Activated CD8-positive, alpha-beta memory T cell treated with anti-CD3 and anti-CD28 coated beads for 36 hours (primary cell): Measurements from ENCODE around the gene TMEM81. TPM values are rescaled to one million over a fixed set of nuclear protein-coding genes. Genes with fewer than 3 reads are reported as not detected.

Experiments
- CTCF ChIA-PET: fragments of 350-600 bp; sonication (Branson Sonifier 250); formaldehyde crosslinking; loops from one replicate; lab custom pipeline; 2021; ENCODE audit warnings: antibody characterized with exemption; lab: Charles Lee
- POLR2A ChIA-PET: fragments of 350-600 bp; sonication (Branson Sonifier 250); formaldehyde crosslinking; loops from one replicate; lab custom pipeline; 2021; ENCODE audit warnings: antibody characterized with exemption; lab: Charles Lee
- total RNA-seq, 2 experiments: library from RNA; stranded (reverse); gene quantifications; one replicate each; pipeline ENCODE4 v1.2.3, GENCODE V29; 2021

Gene TMEM81
- total RNA-seq, 2 experiments from 2014 or later = 2.6 to 3.4 TPM

DNA sequence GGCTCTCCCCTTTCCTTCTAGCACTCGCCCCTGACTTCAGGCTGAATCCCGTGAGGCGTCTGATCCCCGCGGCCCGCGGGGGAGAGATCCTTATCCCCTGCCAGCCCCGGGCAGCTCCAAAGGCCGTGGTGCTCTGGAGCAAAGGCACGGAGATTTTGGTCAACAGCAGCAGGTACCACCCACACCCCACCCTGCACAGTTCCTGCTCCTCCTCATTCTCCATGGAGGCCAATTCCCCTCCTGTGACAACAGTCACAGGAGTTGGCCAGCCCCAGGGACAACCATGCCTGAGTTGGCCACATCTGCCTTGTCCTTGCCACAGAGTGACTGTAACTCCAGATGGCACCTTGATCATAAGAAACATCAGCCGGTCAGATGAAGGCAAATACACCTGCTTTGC, 20.0 kb downstream of the TMEM81 start:
- ChIA-PET CTCF (no interaction called here), POLR2A (no interaction called here)

DNA sequence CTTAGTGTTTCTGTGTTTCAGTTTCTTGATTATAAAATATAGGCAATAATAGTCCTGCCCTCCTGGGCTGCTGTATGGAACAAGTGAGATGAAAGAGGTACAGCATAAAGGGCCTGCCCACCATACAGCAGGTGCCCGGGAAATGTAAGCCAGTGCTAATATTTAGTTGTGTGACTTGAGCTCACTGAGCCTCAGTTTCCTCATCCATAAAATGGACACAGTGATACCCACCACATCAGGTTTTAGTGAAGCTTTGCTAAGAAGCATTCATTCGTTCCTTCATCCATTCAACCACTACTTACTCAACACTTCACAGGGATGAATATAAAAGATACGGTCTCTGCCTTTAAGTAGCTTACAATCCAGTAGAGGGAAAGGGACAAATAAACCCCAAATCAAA, 21.4 kb downstream of the TMEM81 start:
- ChIA-PET POLR2A (no interaction called here), CTCF (interaction anchor here (1.4 to 3.2 kb wide), 4 partner anchors 14 to 193 kb away, joined by 5 to 26 read pairs (median 15); no protein-coding TSS in a partner anchor)

DNA sequence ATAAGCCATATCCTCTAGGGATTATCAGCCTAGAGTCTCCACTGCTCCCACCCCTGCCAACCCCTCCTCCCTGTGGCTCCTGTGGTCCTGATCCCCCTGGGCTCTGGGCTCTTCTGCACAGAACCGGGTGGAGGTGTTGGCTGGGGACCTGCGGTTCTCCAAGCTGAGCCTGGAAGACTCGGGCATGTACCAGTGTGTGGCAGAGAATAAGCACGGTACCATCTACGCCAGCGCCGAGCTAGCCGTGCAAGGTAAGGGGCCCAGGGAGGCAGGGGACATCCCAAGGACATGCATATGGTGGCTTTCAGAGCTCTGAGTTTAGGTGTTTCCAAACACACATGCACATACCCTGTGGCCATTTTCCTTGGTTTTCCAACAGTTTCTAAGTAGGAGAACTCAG, 21.9 kb downstream of the TMEM81 start:
- ChIA-PET POLR2A (no interaction called here), CTCF (interaction anchor here (0.9 to 3.2 kb wide), 7 partner anchors 10 to 271 kb away, joined by 3 to 26 read pairs (median 5); no protein-coding TSS in a partner anchor)

DNA sequence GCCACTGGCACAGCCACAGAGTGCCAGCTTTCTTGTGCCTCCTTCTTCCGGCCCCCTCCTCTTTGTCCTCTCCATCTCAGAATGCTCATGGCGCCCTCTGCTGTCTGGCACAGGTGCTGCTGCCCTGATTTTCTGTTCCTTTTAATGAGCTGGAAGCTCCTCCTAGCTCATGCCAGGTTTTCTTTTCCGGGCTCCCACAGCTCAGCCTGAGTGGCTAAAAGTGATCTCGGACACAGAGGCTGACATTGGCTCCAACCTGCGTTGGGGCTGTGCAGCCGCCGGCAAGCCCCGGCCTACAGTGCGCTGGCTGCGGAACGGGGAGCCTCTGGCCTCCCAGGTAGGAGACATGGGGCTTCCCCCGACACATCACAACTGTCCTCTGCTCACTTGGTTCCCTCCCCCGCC, 22.6 kb downstream of the TMEM81 start:
- ChIA-PET CTCF (interaction anchor here (0.6 to 3.2 kb wide), 21 partner anchors 9 to 1270 kb away, joined by 3 to 26 read pairs (median 3); partner anchors contain the start of gene TMEM81), POLR2A (no interaction called here)

DNA sequence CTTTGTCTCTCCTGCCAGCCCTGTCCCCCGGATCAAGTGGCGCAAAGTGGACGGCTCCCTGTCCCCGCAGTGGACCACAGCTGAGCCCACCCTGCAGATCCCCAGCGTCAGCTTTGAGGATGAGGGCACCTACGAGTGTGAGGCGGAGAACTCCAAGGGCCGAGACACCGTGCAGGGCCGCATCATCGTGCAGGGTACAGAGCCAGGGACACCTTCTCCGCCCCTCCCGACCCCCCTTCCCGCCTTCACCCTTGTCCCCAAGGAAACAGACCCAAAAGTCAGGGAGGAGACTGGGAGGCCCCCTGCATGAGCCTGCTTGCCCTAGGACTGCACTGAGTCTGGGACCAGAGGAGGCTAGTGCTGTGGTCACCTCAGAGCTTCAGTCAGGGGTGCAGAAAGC, 23.0 kb downstream of the TMEM81 start:
- ChIA-PET POLR2A (no interaction called here), CTCF (interaction anchor here (0.7 to 3.2 kb wide), 18 partner anchors 9 to 195 kb away, joined by 3 to 26 read pairs (median 3); partner anchors contain the start of gene TMEM81)

DNA sequence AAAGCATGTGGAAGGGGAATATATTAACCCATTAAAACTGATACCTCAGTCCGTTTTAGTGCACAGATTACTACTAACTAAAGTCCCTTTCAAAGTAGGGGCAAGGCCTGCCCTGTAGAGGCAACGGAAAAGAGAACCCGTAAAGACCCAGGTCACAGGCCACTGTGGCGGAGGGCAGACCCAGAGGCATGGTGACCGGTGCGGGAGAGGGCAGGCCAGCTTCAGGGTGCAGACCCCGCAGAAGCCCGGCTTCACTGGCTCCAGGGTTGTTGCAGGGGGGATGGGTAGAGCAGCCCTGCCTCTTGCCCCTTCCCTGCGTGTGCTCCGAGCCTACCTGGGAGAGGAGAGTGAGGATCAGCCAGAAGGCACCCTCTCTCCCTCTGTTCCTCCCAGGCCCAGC, 23.5 kb downstream of the TMEM81 start:
- ChIA-PET POLR2A (no interaction called here), CTCF (interaction anchor here (0.7 to 3.2 kb wide), 4 partner anchors 10 to 196 kb away, joined by 3 to 26 read pairs (median 14); no protein-coding TSS in a partner anchor)

DNA sequence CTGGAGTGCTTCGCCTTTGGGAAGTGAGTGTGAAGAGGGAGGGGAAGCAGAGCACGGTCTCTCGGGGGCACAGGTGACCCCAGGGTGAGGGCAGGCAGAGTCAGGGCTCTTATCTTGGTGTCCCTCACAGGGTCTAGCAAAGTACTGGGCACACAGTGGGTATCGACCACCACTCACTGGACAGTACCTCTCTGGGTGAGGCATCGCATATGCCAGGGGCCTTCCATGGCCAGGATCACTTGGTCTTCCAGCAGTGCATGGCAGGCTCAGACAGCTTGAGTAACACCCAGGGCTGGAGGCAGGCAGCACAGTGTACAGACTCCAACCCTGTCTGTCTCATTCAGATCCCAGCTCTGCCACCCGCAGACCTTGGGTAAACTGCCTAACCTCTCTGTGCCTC, 24.6 kb downstream of the TMEM81 start:
- POLR2A ChIA-PET = no interaction called here
- CTCF ChIA-PET = no interaction called here

DNA sequence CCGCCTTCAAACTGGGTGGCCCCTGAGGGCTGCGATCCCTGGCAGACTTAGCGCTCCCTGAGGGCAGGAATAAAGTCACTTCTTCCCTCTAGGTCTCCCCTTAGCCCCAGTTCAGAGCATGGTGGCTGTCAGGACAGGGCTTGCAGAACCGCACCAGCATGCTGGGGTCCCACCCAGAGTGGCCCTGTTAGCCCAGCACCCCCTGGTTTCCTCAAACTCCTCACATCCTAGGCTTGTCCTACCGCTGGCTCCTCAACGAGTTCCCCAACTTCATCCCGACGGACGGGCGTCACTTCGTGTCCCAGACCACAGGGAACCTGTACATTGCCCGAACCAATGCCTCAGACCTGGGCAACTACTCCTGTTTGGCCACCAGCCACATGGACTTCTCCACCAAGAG, 25.4 kb downstream of the TMEM81 start:
- ChIA-PET CTCF (no interaction called here), POLR2A (no interaction called here)

DNA sequence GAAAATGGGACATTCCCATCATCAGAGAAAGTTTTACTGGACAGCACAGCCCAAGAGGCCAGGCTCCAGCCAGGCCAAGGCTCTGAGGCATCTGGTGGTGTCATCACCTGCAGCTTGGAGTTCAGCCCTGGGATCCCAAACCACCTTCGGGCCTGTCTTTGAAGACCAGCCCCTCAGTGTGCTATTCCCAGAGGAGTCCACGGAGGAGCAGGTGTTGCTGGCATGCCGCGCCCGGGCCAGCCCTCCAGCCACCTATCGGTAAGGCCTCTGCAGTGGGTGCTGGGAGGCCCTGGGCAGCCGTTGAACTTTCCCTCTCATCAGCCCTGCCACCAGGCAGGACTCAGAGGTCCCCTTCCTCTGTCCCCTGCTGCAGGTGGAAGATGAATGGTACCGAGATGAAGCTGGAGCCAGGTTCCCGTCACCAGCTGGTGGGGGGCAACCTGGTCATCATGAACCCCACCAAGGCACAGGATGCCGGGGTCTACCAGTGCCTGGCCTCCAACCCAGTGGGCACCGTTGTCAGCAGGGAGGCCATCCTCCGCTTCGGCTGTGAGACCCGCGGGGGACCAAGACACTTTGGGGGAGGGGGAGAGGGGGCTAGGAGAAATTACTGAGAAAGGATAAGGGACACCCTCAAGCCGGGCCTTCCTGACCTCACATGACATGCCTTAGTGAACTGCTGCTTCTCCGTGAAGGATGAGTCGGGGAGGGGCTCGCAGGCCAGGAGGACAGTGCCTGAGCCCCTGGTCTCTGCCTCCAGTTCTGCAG, 26.3 kb downstream of the TMEM81 start:
- POLR2A ChIA-PET = no interaction called here
- CTCF ChIA-PET = no interaction called here

DNA sequence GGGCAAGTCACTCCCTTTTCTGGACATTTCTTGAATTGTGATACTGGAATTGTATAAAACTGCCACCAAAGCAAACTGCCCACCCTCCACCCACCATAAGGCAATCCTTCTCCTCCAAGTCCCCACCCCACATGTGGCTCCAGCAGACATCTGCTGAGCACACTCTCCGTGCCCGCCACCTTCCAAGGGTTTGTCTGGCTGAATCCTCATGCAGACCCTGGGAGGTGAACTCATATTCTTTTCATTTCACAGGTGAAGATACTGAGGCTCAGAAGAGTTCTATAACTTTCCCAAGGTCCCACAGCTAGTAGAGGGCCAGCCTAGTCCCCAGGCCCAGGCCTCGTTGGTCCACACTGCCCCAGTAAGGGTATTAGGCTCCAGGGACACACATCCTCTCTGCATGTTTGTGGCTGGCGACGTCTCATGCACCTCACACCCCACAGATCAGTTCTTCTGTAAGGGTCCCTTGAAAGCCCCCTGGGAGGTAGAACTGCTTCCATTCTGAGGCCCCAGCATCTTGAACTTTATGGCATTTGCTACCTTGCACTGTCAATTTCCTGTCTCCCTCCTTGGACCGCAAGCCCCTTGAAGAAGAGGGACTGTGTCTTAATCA, 27.2 kb downstream of the TMEM81 start:
- ChIA-PET CTCF (no interaction called here), POLR2A (no interaction called here)

DNA sequence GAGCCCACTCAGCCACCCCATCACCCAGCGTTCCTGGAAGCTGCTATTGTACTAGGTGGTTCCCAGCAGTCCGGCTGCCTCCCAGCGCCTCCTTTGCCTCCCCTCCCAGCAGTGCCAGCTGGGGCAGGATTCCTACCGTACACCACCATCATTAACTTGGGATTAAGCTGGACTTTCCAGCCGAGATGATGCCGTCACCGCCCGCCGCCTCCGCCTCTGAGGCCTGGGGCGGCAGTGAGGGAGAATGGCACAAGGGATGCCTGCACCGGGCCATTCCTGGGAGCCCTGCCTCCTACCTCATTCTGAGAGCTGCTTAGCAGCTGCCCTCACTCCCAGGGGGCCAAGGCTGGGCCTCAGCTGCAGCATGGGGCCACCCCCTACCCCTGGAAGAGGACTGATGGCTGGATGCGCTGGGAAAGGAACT, 28.1 kb downstream of the TMEM81 start:
- POLR2A ChIA-PET = no interaction called here
- CTCF ChIA-PET = no interaction called here

DNA sequence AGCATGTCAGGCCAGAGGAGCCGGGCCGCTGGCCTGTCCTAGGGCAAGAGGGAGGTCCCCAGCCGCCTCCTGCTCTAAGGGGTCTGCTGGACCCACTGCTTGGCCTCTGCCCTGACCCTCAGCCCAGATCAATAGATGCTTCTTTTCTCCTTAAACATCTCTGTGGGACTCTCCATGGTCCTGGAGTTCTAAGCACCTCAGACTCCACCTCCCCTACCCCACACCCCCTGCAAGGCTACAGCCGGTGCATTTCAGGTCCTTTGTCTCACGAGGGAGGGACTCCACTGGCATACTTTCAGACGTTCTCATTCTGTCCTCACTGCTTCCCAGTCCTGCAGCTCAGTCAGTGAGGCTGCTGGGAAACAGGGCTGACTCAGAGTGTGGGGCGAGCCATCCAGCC, 30.2 kb downstream of the TMEM81 start:
- ChIA-PET CTCF (no interaction called here), POLR2A (no interaction called here)

DNA sequence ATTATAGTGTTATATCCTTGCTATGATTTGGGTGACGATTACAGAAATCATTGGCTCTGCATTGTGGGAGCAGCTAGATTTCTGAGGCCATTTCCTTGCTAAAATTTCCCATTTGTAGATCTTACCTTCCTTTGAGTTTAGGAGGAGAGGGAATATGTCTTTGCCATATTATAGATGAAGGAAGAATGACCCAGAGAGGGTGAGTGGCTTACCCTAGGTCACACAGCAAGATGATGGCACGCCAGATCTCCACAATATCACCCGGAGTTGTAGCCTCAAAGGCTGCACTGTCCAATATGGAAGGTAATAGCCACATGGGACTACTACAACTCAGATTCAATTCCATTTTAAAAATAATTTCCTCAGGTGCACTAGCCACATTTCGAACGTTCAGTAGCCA, 31.0 kb downstream of the TMEM81 start:
- ChIA-PET CTCF (interaction anchor here (1.7 kb wide), 1 partner anchor 8 kb away, joined by 8 read pairs; no protein-coding TSS in a partner anchor), POLR2A (no interaction called here)

DNA sequence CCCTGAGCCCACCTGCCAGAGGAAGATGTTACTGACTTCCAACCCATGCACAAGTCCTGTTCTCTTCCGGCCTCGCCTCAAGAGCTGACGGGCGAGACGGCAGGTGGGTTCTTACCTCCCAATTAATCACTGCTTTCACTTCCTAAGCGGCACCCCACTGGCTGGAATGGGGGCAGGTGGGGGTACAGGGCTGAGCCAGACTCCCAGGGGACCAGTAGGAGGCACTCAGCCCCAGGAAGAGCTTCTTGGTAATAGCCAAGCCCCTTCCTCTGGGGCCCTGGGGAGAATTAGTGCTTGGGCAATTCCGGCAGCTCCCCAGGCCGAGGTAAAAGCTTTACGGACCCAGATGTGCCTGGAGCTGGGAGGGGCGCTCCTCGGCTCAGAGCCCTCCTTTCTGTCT, 31.6 kb downstream of the TMEM81 start:
- POLR2A ChIA-PET = no interaction called here
- CTCF ChIA-PET = interaction anchor here (1.7 kb wide), 1 partner anchor 9 kb away, joined by 8 read pairs; no protein-coding TSS in a partner anchor

DNA sequence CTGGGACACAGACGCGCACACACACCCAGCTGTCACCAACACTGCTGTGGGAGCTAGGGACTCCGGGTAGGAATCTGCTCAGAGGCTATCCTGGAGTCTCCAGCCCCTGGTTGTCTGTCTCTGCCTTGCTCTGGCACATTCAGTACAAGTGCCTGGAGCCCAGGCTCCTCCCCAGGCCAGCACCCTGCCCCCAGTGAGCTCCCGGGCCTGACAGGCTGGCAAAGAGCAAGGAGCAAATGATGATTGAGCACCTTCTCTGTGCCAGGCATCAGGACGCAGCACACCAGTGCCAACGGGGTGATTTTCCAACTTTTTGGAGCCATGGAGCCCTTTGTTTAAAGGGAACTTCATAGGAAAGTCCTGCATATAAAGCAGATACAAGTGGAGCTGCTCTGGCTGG, 34.8 kb downstream of the TMEM81 start:
- CTCF ChIA-PET = interaction anchor here (2.1 kb wide), 1 partner anchor 13 kb away, joined by 5 read pairs; no protein-coding TSS in a partner anchor
- POLR2A ChIA-PET = no interaction called here

DNA sequence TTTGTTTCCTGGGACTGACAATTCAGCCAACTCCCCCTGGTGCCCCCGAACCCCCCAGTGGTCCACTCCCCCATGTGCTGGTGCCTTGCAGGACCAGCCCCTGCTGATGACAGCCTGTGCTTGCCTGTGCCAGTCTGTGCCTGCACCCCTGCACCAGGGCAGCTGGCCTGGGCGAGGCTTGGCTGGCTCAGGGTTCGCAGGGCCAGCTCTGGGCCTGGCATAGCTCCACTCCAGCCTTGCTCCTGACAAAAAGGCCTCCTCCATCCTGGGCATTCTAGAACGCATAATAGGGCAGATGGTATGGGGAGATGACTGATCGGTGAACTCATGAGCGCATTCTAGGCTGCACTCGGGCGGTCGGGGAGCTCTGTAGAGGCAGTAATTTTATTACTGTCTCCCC, 35.9 kb downstream of the TMEM81 start:
- CTCF ChIA-PET = interaction anchor here (0.7 to 2.1 kb wide), 2 partner anchors 15 to 205 kb away, joined by 3 to 5 read pairs; no protein-coding TSS in a partner anchor
- POLR2A ChIA-PET = no interaction called here

DNA sequence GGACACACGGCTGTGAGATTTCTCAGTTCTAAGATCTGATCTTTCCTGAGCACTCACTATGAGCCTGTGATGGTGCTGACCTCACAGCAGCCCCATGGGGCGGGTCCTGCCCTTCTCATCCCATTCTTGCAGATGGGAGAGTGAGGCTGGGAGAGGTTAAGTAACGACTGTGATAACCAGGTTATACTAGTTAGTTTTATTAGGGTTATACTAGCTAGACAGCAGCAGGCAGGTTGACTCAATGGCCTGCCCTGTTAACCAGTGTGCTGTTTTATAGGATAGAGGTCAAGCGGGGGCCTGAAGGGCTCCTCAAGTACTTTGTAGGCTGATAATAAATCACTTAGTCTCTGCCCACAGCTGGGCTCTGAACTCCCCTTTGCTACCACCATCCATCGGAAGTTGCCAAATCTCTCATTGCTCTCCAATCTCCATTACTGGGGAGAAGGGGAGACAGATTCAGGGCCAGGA, 36.5 kb downstream of the TMEM81 start:
- ChIA-PET CTCF (interaction anchor here (2.1 kb wide), 1 partner anchor 15 kb away, joined by 5 read pairs; no protein-coding TSS in a partner anchor), POLR2A (no interaction called here)

DNA sequence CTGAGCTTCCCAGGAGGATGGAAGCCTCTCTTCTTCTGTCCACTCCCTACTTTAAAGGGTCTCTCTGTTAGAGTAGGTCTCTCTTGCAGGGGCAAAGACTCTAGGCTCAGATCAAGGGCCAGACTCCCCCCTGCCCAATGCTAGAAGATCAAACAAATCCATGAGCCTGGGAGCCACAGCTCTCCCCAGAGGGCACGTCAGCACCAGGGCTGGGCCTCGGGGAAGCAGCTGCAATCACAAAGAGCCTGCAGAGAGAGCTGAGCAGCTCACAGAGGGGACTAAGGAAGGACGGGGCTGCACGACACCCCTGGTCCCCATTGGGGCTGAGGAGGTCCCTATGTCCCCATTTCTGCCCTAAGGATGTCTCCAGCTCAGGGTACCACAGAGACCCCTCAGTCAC, 37.4 kb downstream of the TMEM81 start:
- CTCF ChIA-PET = no interaction called here
- POLR2A ChIA-PET = no interaction called here

DNA sequence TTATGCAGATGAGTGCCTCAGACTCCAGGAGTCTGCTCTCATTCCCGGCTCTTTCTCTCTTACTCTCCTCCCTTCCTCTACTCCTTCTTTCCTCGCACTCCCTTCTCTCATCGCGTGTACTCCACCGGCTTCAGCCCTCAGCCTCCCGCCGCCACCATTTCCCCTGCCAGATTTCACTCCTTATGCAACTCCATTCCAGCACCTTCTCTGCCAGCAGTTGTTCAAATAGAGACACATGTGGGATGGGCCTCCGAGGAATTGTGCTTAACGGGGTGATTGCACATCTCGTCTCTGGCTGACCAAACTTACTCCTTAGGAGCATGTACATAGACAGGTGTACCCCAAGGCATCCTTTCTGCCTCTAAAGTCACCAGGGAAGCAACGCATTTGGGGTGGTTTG, 39.1 kb downstream of the TMEM81 start:
- ChIA-PET POLR2A (no interaction called here), CTCF (no interaction called here)

DNA sequence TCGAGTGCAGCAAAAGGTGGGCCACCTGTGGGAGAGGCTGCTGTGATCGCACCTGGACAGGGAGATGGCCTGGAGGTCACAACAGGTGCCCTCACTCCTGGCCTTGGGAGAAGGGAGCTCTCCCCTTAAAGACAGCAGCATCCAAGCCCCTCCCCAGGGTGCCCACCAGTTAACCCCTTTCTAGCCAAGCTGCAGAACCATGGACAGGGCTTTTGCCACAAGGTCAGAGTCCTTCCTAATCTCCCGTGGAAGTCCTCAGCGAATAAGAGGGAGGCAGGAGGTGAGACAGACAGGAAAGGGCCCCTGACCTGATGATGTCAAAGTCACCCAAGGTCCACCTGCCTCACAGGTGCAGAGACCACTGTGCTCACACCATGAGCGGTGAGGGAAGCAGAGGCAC, 39.5 kb downstream of the TMEM81 start:
- CTCF ChIA-PET = no interaction called here
- POLR2A ChIA-PET = no interaction called here
